Left lobe of liver (tissue), 2 donors: ENCODE data around the gene AGPAT4. TPM values are rescaled to one million over a fixed set of nuclear protein-coding genes. Genes with fewer than 3 reads are reported as not detected.

ENCODE experiments used
- ATAC-seq: fragments of 200-7000 bp; cut with Tn5 transposase; one replicate; pipeline ENCODE4 v1.9.1; 2020; ENCODE audit warnings: mild to moderate bottlenecking, moderate library complexity
- DNase-seq: peaks from one replicate; pipeline ENCODE4 v3.0.0-alpha.2; 2020; ENCODE audit warnings: low spot score
- total RNA-seq: library from RNA; stranded (reverse); gene quantifications from one replicate; pipeline ENCODE4 v1.2.1, GENCODE V29; 2021
- donor health status: DM: no; HTN: no; CAD: no; lungs with moderate emphysema.
- donor health status: DM: no; HTN: yes; CAD: no.

AGPAT4 gene
- total RNA-seq, 1 donor from 2014 or later: 0.88 TPM

DNA sequence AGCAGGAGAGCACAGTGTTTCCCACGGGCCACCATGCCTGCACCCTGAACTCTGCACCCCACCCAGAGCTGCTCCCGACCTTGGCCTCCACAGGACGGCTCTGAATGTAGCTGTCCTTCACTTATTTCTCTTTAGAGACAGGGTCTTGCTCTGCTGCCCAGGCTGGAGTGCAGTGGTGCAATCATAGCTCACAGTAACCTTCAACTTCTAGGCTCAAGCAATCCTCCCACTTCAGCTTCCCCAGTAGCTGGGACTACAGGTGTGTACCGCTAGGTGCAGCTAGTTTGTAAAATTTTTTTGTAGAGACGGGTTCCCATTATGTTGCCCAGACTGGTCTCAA, 130.9 kb downstream of the AGPAT4 start:
- ATAC-seq (no peak), DNase-seq (no peak)

DNA sequence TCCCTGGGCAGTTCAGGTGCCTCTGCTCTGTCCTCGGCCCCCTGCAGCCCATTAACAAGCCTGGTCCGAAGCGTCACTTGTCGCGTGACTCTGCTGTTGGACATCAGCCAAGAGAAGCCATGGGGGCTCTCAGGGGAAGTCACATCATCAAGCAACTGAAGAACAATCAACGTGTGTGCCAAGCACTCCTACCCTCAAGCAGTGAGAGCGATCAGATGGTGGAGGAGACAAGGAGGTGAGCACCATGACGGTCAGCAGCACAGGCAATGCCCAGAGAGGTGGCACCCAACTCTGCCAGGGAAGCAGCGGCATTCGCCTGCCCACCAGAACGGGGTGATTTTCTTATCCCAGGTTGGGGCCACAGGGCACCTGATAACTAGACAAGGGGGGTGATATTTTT, 132.7 kb downstream of the AGPAT4 start:
- ATAC-seq: no peak
- no peak for DNase-seq

DNA sequence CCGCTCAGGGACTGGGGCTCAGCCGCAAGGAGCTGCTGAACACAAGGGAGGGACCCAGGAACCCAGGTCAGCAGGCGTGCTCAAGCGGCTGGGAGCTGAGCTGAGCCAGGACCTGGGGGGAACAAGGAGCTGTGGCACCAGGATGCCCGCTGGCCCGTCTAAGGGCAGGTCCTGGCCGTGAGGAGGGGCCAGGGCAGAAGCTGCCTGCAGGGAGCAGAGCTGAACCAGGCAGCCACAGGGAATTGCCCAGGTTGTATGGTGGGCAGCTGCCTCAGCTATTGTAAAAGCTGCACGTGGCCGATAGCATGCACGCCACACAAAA, 133.3 kb downstream of the AGPAT4 start:
- DNase-seq: no peak
- ATAC-seq: no peak

DNA sequence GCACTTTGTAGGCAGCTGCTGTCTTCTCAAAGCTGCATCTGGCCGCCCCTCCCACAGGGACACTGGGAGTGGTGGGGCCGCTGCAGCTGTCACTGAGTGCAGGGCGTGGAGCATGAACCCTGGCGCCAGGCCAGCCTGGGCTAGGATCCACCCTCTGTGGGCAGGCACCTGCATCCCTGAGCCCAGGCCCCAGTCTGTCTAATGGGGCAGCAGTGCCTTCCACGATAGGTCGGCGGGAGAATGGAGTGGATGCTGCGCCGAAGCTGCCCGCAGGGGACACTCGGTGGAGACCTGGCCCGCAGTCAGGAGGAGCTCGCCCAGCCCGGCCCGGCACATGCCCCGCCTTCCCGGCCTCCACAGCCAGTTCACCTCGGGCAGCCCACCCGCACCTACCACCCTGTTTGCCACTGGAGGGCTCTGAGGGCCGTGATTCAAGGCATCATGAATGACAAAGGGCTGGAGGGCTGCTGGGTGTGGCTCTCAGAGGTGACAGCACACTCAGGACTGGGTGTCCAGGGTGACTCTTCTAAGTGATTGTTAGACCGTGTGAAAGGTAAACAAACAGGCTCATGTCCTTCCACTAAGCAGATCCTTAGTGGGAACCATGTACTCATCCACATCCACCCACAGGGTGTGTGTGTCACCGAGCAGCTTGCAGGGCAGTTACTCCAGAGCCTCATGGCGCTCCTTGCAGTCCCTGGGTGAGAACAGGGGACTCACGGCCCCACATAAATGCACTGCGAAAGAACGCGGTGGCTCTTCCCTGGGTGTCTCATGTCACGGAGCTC, 133.9 kb downstream of the AGPAT4 start:
- DNase-seq (peak; percentile 55), ATAC-seq (peak; percentile 75)

DNA sequence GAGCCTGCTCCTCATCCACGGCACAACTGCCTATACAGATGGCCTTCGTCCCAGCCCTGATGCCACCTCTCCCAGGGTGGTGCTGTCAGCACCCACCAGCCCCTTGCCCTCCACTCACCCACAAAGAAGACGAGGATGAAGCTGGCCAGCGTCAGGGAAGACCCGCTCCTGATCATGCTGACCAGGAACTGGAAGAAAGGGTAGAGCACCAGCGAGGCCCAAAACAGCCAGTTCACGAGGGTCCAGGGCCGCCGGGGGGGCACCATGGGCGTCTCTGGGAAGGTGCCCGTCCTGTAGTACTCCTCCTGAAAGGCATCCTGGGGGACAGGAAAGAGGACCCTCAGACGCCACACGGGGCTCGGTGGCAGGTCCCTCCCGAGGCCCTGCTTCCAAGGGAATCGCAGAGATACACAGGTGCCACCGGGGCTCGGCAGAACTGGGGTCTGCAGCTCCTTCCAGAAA, 134.5 kb downstream of the AGPAT4 start:
- no peak for DNase-seq
- ATAC-seq: no peak

DNA sequence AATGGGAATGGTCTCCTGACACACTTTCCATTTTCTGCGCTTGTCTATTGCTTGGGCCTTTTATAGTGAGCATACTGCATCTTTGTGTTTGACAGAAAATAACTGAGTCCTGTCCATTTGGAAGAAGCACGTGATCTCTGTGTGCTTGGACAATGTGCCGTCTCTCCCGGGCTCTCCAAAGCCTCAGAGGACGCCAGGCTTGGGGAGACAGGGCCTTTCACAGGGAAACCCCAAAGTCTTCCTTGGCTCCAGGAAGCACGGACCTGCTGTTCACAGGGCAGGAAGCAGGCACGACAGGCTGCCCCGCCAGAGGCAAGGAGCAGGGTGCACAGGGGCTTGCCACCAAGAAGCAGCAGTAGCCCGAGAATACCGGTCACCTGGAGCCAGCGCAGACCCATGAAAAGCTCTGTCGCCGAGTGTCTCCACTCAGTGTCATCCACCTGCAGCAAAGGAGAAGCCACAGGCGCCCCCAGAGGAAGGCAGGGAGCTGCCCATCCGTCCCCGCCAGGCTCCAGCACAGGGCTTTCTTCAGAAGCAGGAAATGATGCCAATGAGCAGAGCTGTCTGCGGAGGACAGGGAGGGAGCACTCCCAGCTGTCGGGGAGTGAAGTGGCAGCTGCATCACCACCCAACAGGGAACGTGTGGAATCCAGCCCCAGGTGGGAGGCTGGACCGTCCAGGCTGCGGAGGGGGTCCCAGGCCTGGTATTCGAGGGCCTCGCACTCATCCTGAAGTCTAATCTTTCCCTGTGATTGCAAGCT, 135.1 kb downstream of the AGPAT4 start:
- no peak for ATAC-seq
- DNase-seq: no peak

DNA sequence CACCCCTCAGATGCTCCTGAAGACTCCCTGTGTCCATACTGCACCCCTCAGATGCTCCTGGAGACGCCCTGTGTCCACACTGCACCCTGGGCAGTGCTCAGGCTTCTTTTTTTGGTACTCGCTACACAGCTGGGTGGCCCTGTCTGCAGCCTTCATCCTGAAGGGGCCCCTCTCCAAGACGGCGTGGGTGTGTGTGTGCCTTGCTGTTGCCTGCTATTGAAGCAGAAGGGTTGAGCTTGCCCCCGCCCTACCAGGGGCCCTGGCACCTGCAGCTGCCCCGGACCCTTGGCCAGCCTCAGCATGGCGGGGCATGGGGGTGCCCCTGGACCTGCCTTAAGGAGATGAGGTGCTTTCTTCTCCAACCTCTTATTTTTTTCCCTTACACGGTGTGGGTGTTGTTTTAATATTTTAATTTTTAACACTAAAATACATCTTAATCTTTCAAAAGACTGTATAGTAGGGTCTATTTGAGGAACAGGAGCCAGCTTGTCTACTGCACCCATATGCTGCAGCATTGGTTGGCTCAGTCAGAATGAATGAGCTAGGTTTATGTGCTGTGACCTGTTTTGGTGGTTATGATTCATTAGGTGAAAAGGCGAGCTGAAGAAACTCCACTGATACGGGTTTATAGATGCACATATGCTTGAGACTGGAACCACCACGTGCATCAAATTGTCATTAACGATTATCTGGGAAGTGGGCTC, 135.9 kb downstream of the AGPAT4 start:
- ATAC-seq: no peak
- no peak for DNase-seq

DNA sequence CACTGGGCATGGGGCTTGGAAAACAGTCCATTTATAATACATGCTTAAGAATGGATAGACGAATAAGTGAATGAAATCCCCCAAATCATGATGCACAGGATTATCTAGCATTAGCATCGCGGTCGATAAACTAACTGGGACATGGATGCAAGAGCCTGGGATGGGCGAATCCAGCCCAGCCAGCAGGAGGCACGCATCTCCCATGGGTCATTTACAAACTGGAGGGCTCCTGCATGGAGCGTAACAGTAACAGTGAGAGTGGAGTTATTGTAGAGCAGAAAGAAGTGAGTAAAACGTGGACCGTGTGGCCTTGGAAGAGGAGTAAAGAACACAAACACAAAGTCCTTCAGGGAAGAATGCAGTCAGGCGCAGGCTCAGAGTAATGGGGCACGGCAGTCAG, 136.5 kb downstream of the AGPAT4 start:
- no peak for ATAC-seq
- no peak for DNase-seq

DNA sequence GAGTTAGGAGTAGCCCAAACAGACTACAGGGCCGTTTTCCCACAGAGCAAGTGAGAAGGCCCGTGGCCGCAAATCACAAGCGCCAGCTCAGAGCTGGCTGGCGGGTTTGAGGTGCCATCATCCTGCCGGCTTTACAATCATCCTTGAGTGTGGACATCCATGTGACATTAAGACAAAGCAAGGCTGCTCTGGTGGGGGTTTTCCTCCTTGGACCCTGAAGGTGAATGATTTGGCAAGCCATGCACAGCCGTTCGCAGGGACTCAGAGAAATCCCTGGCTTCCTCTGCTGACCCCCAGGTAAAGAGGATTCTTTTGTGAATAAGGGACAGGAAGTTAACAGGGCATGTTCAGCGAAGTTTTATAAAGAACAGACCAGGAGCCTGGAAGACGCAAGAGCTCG, 137.2 kb downstream of the AGPAT4 start:
- ATAC-seq (no peak), DNase-seq (no peak)

DNA sequence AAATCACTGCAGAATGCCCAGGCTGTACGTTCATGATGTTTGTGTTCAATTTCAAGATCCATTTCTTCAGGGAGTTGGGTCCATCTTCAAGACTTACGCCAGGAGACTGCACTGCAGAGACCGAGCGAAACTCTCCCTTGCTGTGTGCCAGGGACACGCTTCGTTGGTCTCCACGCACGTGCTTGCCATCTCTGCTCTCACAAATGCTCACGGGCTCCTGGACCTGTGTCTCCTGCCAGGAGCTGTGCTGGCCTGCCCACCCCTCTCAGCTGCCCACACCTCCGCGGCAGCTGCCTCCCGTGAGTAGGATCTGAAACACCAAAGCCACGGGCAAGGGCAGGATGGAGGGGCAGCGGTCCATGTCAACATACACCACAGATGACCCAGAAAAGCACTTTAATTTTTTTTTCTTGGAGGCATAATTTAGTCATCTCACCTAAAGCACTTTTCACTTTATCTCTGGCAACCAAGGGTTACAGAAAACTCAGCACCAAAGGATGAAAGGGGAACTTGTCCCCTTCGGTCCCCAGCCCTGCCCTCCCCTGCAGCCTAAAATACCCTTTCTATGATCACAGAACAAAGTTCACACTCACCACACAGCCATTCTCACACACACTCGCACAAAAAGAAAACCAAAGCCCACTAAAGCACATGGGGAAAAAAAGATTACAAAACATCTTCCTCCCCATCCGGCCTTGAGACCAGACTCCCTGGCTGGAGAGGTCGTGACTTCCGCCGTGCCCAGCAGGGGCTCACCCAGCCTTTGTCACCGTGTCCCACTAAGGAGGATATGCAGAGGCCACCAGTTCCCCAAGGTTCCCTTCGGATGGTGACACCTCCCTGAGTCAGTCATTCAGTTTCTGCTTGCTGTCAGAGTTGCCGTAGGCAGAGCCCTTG, 137.9 kb downstream of the AGPAT4 start:
- ATAC-seq (no peak), DNase-seq (no peak)

DNA sequence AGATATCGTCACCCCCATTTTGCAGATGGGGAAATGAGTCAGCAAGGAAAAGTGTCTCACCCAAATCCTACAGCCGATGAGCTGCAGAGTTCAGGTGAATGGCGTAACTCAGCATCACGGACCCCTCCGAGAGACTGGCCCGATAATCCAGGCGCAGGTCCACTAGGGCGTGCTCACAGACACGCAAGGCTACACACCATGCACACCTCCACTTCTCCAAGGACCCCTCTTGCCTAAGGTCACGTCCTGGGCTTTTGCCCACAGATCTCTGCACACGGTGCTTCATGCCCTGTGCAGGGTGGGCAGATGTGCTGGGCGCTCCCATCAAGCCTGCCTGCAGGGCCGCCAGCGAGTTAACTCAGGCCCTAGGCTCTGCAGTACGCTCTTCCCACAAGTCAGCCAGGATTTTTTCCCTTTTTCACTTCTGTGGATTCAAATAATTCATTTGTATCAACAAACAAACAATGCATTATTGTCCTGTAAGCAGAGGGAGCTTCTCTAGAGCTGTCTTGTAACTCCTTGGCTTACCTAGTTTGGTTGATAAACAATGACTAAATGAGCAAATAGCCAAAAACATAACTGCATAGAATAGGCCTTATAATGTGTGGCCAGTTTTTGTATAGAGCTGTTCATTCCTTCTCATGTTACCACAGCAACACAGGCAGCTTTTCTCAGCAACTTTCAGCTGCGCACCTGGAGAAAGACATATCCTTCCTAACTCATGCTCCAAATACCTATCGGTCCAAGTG, 139.1 kb downstream of the AGPAT4 start:
- DNase-seq (no peak), ATAC-seq (no peak)

DNA sequence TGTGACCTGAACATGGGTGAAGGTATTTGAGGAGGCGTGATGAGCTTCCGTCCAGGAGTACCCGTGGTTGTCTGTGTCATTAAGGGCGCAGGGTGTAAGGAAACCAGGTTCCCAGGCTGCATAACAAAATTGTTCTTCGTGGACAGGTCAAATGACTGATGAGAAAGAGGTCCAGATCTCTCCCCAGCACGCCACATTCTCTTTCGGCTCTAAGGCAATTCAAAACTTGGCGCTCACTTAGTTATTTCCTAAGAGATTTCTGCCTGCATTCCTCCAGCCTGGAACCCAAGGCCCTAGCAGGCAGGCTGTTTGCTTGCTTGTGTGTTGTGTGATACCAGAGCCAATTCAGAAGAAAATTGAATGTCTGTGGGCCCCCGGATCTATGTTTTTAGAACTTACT, 139.9 kb downstream of the AGPAT4 start:
- DNase-seq: no peak
- no peak for ATAC-seq

DNA sequence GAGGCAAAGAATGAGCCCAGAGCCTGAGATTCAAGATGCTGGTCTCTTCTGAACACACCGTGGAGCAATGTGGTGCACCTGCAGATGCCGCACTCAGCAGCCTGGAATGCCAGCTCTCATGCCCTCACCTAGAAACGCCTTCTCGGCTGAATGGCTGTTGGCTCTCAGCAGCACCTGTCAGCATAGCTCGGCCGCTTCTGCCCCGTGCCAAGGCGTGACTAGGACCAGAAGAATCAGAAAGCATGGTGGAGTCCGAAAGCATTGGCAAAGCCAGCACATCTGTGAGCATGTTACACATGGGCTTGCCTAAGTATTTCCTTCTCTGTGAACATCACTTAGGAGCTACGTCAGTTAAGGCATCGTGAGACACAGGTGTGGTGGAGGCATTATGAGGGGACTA, 141.5 kb downstream of the AGPAT4 start:
- ATAC-seq: no peak
- DNase-seq: no peak

DNA sequence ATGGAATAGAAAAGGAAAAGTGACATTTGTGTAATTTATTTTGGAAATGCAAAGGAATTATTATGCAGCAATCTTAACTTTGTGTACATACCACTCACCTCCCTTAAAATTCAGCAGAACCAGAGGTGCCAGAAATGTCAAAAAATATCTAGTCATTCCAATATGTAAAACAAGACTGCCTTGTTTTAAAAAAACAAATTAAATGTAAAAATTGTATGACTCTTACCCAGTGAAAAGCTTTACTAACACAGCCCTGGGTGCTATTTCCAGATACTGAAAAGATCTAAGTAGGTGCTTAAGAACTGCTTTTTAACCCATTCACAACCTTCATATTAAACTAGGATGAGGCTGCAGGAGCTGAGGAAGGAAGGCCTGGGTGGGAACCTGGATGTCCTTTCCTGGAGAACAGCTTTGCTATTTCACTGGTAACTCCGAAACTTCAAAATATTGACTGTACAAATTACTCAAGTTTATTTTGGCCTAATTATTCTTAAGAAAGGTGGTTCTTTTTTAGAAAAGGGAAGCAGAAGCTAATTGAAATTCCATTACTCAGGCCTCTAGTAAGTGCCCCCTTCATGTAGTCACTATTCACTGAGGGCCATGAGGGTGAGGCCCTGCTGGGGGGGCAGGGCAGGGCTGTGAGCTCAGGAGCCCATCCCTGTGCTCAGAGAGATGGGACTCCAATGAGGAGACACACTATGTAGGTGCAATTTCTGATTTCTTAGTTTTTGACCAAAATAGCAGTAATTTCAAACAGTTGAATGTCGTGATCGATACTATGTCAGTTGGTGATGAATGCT, 142.7 kb downstream of the AGPAT4 start:
- ATAC-seq (no peak), DNase-seq (no peak)

DNA sequence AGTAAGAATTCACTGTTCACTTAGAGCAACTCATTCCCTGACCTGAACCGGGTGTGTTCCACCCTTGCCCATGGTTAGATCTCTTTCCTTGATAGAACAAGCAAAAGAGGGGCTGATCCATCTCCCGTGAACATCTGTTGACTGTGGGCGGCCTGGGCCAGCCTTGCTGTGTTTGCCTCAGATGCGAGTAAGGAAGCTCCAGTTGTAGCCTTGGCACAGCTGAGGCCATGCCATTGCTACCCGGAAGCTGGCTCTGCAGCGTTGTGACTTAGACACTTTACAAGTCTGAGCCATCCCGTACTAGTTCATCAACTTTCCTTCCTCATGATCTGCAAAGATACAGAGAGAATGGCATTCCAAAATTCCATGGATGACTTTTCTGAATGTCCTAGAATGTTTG, 143.3 kb downstream of the AGPAT4 start:
- no peak for DNase-seq
- no peak for ATAC-seq

DNA sequence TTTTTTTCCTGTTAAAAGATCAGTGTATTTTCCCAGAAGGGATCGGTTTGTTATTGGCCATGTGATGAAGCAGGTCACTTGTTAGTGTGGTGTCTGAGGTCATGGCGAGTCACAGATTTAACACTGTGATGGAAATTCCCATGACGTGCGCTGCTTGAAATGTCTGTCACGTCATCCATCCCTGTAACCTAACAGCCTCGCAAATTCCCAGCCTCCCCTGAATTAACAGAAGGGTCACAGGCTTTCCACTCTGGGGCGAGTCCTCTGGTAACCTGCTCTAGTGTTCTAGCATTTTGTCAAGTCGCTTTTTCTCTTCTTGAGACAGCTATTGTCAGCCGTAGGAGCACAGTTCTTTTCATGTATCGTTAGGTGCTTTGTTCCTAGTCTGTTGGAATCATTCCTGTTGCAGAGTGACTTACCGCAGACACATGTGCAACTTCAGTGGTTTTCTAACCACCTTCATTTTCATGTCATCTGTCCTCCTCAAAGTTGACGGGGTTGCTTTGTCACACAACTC, 145.1 kb downstream of the AGPAT4 start:
- DNase-seq (no peak), ATAC-seq (no peak)

DNA sequence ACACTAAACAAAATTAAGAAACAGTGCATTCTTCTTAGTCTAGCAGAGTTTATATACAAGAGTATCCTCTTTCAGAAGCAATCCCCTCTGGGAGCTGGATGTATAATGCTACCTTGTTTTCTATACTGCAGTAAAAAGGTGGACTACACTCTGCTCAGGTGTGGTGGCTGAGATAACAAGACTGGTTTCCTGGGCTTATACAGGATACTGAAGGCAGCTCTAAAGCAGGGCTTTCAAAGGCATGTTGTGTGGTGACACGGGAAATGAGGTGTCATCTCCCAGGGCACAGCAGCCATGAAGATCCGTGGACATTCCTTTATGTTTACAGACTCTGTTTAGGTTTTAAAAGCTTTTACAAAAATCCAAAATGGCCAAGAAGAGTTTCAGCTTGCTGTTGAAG, 145.6 kb downstream of the AGPAT4 start:
- DNase-seq (no peak), ATAC-seq (no peak)

DNA sequence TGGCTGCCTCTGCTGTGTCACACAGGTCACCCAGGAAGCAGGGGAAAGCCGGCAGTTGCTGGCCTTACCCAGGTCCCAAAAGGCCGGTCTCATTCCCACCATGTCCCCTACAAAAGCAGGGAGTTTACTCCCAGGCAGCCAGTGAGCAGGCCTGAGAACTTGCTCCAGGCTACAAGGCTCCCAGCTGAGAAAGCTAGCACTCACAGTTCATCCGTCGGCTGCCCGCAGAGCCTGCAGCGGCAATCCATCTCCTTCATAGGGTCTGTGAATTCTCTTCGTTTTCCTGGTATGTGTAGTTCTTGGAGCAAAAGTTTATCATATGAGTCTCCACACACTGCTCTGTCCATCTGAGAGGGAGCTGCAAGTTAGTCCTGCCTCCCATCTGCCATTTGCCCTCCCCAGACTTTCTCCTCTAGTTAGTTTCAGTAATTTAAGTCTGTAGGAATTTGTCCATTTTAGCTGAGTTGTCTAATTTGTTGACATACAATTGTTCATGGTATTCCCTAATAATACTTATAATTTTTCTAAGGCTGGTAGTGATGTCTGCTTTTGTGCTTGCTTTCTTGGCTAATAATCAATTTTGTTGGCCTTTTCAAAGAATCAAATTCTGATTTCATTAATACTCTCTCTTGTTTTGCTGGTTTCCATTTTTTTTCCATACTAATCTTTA, 146.7 kb downstream of the AGPAT4 start:
- DNase-seq: no peak
- ATAC-seq: no peak

DNA sequence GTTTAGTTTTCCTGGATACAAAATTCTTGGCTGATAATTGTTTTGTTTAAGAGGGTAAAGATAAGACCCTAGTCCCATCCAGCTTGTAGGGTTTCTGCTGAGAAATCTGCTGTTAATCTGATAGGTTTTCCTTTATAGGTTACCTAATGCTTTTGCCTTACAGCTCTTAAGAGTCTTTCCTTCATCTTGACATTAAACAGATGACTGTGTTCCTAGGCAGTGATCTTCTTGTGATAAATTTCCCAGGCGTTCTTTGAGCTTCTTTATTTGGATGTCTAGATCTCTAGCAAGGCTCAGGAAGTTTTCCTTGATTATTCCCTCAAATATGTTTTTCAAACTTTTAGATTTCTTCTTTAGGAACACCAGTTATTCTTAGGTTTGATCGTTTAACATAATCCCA, 148.3 kb downstream of the AGPAT4 start:
- DNase-seq: no peak
- ATAC-seq: no peak
